Psoas muscle (tissue), 7 donors: ENCODE data around the gene DPP4. TPM values are rescaled to one million over a fixed set of nuclear protein-coding genes. Genes with fewer than 3 reads are reported as not detected.

Experiments used
- polyA plus RNA-seq, 3 donors: library from polyadenylated mRNA; stranded (reverse); fragments of 200-250 nt; gene quantifications; one replicate each; pipeline ENCODE4 v1.2.3, GENCODE V29; 2013
- total RNA-seq, 4 donors: library from RNA; stranded (reverse); fragmentation: NEBNext Ultra II Directional in 2 of 4; extraction: Animal tissue kit (Norgen Biotek cat#: 25700) in 2 of 4; gene quantifications; one replicate each; pipeline versions ENCODE4 v1.2.1 to v1.2.4, GENCODE V29; 2021 to 2023
- donor health status: healthy with polysubstance abuse.
- donor health status: DM: no; HTN: no; CAD: no; lungs with moderate emphysema.
- donor health status: Bipolar disorder and iron deficiency.
- donor health status: healthy.
- donor health status: DM: no; HTN: no; CAD: no.
- donor health status: DM: no; HTN: no; CAD: no.
- donor health status: DM: yes; HTN: yes; CAD: no.

The DPP4 gene
- total and polyA plus RNA-seq, 7 donors = 0.25 to 3.1 (median 0.80) TPM

Other genes starting within 250 kb of the DPP4 start
- not detected for gene GCG, start 78.0 kb upstream of the DPP4 start, total RNA-seq
- under 1 TPM in 2 of 3 donors, not detected in 1; 0.18 to 0.23 TPM for gene GCG, start 78.0 kb upstream of the DPP4 start, polyA plus RNA-seq
- gene FAP, start 169.2 kb upstream of the DPP4 start, total RNA-seq = 1 to 10 TPM; 1.6 to 7.5 (median 3.2) TPM
- gene FAP, start 169.2 kb upstream of the DPP4 start, polyA plus RNA-seq = 1 to 10 TPM in 2 of 3 donors, under 1 TPM in 1; 0.96 to 1.6 (median 1.3) TPM
- 1 to 10 TPM; 1.3 to 3.6 (median 2.6) TPM for gene IFIH1, start 244.5 kb upstream of the DPP4 start, total RNA-seq
- 1 to 10 TPM in 2 of 3 donors, under 1 TPM in 1; 0.98 to 1.8 (median 1.5) TPM for gene IFIH1, start 244.5 kb upstream of the DPP4 start, polyA plus RNA-seq